ENCODE measurements around the gene SELENOW. TPM values are rescaled to one million over a fixed set of nuclear protein-coding genes. Genes with fewer than 3 reads are reported as not detected.
A peak's percentile ranks its signal among the peaks of the same experiment; 100 is the strongest.
"Not testable (repeated sequence)": the region's sequence is repeated elsewhere in the genome, so short reads cannot be mapped to it uniquely, and the experiment has no call there.

The SELENOW gene
- total RNA-seq, 1 experiment from 2014 or later = 1,115 TPM

GRCh38 chr19:47813304-47813994, 34.9 kb downstream of the SELENOW start:
- Histone ChIP-seq H3K27me3 (ENCODE audit: control insufficient read depth, insufficient read depth, low read length) (no peaks in the 10 kb centered on the region), H3K36me3 (replicated peaks; ENCODE audit: control insufficient read depth, insufficient read depth, low read length) (no peaks in the 10 kb centered on the region), H3K4me3 (ENCODE audit: insufficient read depth, low read depth, low read length) (no peak overlapping the region)
- DNase-seq = peak; percentile 95

- no peak for DNase-seq
- Histone ChIP-seq H3K4me3 (ENCODE audit: insufficient read depth, low read depth, low read length) (no peak overlapping the region), H3K36me3 (replicated peaks; ENCODE audit: control insufficient read depth, insufficient read depth, low read length) (no peaks in the 10 kb centered on the region), H3K27me3 (ENCODE audit: control insufficient read depth, insufficient read depth, low read length) (no peaks in the 10 kb centered on the region)
Measured at GRCh38 chr19:47813995-47814328, 35.5 kb downstream of the SELENOW start.

GRCh38 chr19:47816270-47816669, 37.8 kb downstream of the SELENOW start:
- not testable (repeated sequence) for H3K36me3 ChIP-seq (replicated peaks; ENCODE audit: control insufficient read depth, insufficient read depth, low read length); DNase-seq; H3K27me3 ChIP-seq (ENCODE audit: control insufficient read depth, insufficient read depth, low read length); H3K4me3 ChIP-seq (ENCODE audit: insufficient read depth, low read depth, low read length)

- H3K4me3 ChIP-seq (ENCODE audit: insufficient read depth, low read depth, low read length); H3K36me3 ChIP-seq (replicated peaks; ENCODE audit: control insufficient read depth, insufficient read depth, low read length); DNase-seq; H3K27me3 ChIP-seq (ENCODE audit: control insufficient read depth, insufficient read depth, low read length): not testable (repeated sequence)
Measured at GRCh38 chr19:47818221-47818620, 39.7 kb downstream of the SELENOW start.

- no peak overlapping the region for H3K4me3 ChIP-seq (ENCODE audit: insufficient read depth, low read depth, low read length)
- no peaks in the 10 kb centered on the region for H3K36me3 ChIP-seq (replicated peaks; ENCODE audit: control insufficient read depth, insufficient read depth, low read length)
Measured at GRCh38 chr19:47819858-47820257, 41.4 kb downstream of the SELENOW start.

GRCh38 chr19:47820410-47820809, 41.9 kb downstream of the SELENOW start:
- Histone ChIP-seq H3K27me3 (ENCODE audit: control insufficient read depth, insufficient read depth, low read length) (no peaks in the 10 kb centered on the region), H3K4me3 (ENCODE audit: insufficient read depth, low read depth, low read length) (no peak overlapping the region), H3K36me3 (replicated peaks; ENCODE audit: control insufficient read depth, insufficient read depth, low read length) (no peaks in the 10 kb centered on the region)
- no peak for DNase-seq

More at GRCh38 chr19:47819858-47820257, 41.4 kb downstream of the SELENOW start:
- DNase-seq = peak; percentile 86
- H3K27me3 ChIP-seq (ENCODE audit: control insufficient read depth, insufficient read depth, low read length) = no peaks in the 10 kb centered on the region

- H3K27me3 ChIP-seq (ENCODE audit: control insufficient read depth, insufficient read depth, low read length) = no peaks in the 10 kb centered on the region
- DNase-seq = peak; percentile 46
- no peak within 1 kb of the TSS for H3K4me3 ChIP-seq (ENCODE audit: insufficient read depth, low read depth, low read length)
- no peaks in the 10 kb centered on the region for H3K36me3 ChIP-seq (replicated peaks; ENCODE audit: control insufficient read depth, insufficient read depth, low read length)
Measured at GRCh38 chr19:47821460-47822020, 43.0 kb downstream of the SELENOW start, which contains the start of gene CRX. Gene CRX (plus strand): TSS chr19:47821937. CDS start chr19:47834444, 12,507 bp downstream.

GRCh38 chr19:47824396-47824795, 45.9 kb downstream of the SELENOW start:
- Histone ChIP-seq H3K36me3 (replicated peaks; ENCODE audit: control insufficient read depth, insufficient read depth, low read length) (no peaks in the 10 kb centered on the region), H3K27me3 (ENCODE audit: control insufficient read depth, insufficient read depth, low read length) (no peaks in the 10 kb centered on the region), H3K4me3 (ENCODE audit: insufficient read depth, low read depth, low read length) (no peak overlapping the region)
- peak; percentile 60 for DNase-seq

GRCh38 chr19:47826800-47827199, 48.3 kb downstream of the SELENOW start:
- Histone ChIP-seq H3K36me3 (replicated peaks; ENCODE audit: control insufficient read depth, insufficient read depth, low read length) (no peaks in the 10 kb centered on the region), H3K4me3 (ENCODE audit: insufficient read depth, low read depth, low read length) (no peak overlapping the region), H3K27me3 (ENCODE audit: control insufficient read depth, insufficient read depth, low read length) (no peaks in the 10 kb centered on the region)
- no peak for DNase-seq

GRCh38 chr19:47832723-47833122, 54.2 kb downstream of the SELENOW start:
- no peak for DNase-seq
- H3K4me3 ChIP-seq (ENCODE audit: insufficient read depth, low read depth, low read length) = no peak overlapping the region
- no peaks in the 10 kb centered on the region for H3K27me3 ChIP-seq (ENCODE audit: control insufficient read depth, insufficient read depth, low read length)
- H3K36me3 ChIP-seq (replicated peaks; ENCODE audit: control insufficient read depth, insufficient read depth, low read length) = no peaks in the 10 kb centered on the region

Other genes starting within 250 kb of the SELENOW start
- gene ZNF541, start 205.6 kb upstream of the SELENOW start, total RNA-seq (2014; rRNA removed; shearing (Covaris generic)) = not detected in 2 replicates
- gene BICRA, start 169.6 kb upstream of the SELENOW start, total RNA-seq (2014; rRNA removed; shearing (Covaris generic)) = 3.4 and 8.5 TPM in 2 replicates
- gene EHD2, start 65.3 kb upstream of the SELENOW start, total RNA-seq (2014; rRNA removed; shearing (Covaris generic)) = 6.2 and 7.5 TPM in 2 replicates
- gene NOP53, start 33.2 kb upstream of the SELENOW start, total RNA-seq (2014; rRNA removed; shearing (Covaris generic)) = 155 and 167 TPM in 2 replicates
- gene TPRX1, start 25.8 kb downstream of the SELENOW start, total RNA-seq (2014; rRNA removed; shearing (Covaris generic)) = not detected in 2 replicates
- gene CRX, start 43.2 kb downstream of the SELENOW start, total RNA-seq (2014; rRNA removed; shearing (Covaris generic)) = 0.07 and 0.63 TPM in 2 replicates
- gene TPRX2, start 80.5 kb downstream of the SELENOW start, total RNA-seq (2014; rRNA removed; shearing (Covaris generic)) = not detected in 2 replicates
- gene SULT2A1, start 107.6 kb downstream of the SELENOW start, total RNA-seq (2014; rRNA removed; shearing (Covaris generic)) = not detected in 2 replicates
- gene BSPH1, start 213.5 kb downstream of the SELENOW start, total RNA-seq (2014; rRNA removed; shearing (Covaris generic)) = not detected in 2 replicates
- gene ELSPBP1, start 215.9 kb downstream of the SELENOW start, total RNA-seq (2014; rRNA removed; shearing (Covaris generic)) = not detected in 2 replicates